ENCODE results near the gene PEX5. TPM values are rescaled to one million over a fixed set of nuclear protein-coding genes. Genes with fewer than 3 reads are reported as not detected.

PEX5 gene
- total RNA-seq (40.8 TPM), polyA plus RNA-seq (31.6 TPM)
- long read RNA-seq, donor 1, result 0 reads
- long read RNA-seq, donor 2, result 0 reads
- long read RNA-seq, donor 3, partial matches to known transcripts, result 30 of 32 reads
- long read RNA-seq, donor 3, other reads (novel, unspliced or antisense), result 0 of 32 reads
- long read RNA-seq, donor 4, partial matches to known transcripts, result 0 of 1 reads
- long read RNA-seq, donor 4, other reads (novel, unspliced or antisense), result 0 of 1 reads
- long read RNA-seq, donor 5, partial matches to known transcripts, result 0 of 4 reads
- long read RNA-seq, donor 5, other reads (novel, unspliced or antisense), result 0 of 4 reads
- long read RNA-seq, donor 6, partial matches to known transcripts, result 11 of 12 reads
- long read RNA-seq, donor 6, other reads (novel, unspliced or antisense), result 0 of 12 reads
- long read RNA-seq, donor 7, partial matches to known transcripts, result 0 of 4 reads
- long read RNA-seq, donor 7, other reads (novel, unspliced or antisense), result 0 of 4 reads
- long read RNA-seq, donor 8, partial matches to known transcripts, result 0 of 1 reads
- long read RNA-seq, donor 8, other reads (novel, unspliced or antisense), result 0 of 1 reads
- long read RNA-seq, donor 9, partial matches to known transcripts, result 0 of 1 reads
- long read RNA-seq, donor 9, other reads (novel, unspliced or antisense), result 0 of 1 reads
- long read RNA-seq, donor 10, partial matches to known transcripts, result 26 of 29 reads
- long read RNA-seq, donor 10, other reads (novel, unspliced or antisense), result 0 of 29 reads

DNA sequence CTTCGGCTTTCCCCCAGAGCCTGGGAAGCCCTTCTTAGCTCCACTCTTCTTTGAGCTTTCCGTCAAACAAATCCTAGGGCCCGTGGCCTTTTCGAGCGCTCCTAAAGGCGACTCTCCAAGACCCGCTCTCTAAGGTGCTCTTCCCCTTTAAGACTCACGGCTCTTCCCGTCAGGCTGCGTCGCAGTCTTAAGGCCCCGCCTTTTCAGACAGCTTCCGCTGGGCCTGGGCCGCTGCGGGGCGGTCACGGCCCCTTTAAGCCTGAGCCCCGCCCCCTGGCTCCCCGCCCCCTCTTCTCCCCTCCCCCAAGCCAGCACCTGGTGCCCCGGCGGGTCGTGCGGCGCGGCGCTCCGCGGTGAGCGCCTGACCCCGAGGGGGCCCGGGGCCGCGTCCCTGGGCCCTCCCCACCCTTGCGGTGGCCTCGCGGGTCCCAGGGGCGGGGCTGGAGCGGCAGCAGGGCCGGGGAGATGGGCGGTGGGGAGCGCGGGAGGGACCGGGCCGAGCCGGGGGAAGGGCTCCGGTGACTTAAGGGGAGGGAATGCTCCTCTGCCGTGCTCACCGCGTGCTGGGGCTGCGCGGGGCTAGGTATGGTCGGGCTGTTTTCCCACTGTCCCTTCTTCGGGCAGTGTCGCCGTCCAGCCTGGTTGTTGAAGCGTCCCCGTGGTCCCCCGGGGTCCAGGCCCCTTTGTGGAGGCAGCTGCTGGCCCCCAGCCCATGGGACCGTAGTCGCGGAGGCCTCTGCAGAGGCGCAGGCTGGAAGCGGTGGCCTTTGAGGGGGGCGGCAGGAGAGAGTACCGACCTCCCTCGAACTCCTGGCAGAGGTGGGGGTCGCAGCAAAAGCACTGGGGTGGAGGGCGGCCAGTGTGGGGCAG lies at the start of gene PEX5:
Gene PEX5 (plus strand): TSS at position 289 of the 870 bp plus-strand sequence. CDS start 692 bp downstream, outside the sequence.
- Histone ChIP-seq H3K4me1 (ENCODE audit: control insufficient read depth in 2 of 2, insufficient read depth in 2 of 2, low read length in 2 of 2) (peaks cover 23 to 36% of the 10 kb centered on the region in 2 donors), H3K36me3 (ENCODE audit: control insufficient read depth in 2 of 2, insufficient read depth in 2 of 2, low read length in 1 of 2) (peaks cover 0 to 30% of the 10 kb centered on the region in 2 donors), H3K27ac (ENCODE audit: low read depth in 1 of 2, low read length in 1 of 2) (peak within 1 kb of the TSS; percentile 87 to 95), H3K9me3 (ENCODE audit: control insufficient read depth in 2 of 2, insufficient read depth in 1 of 2, low read length in 1 of 2) (no peaks in the 10 kb centered on the region), H3K4me3 (ENCODE audit: low read length in 2 of 2) (peak within 1 kb of the TSS; percentile 62 to 91), H3K27me3 (ENCODE audit: control insufficient read depth in 2 of 2, insufficient read depth in 1 of 2, low read length in 1 of 2) (no peaks in the 10 kb centered on the region)
- peak; percentile 76 to 97 (median 90) for DNase-seq (ENCODE audit: low read depth in 6 of 9, low spot score in 9 of 9)
- under 1% methylated on average over 68 of the region's 68 CpGs for WGBS

DNA sequence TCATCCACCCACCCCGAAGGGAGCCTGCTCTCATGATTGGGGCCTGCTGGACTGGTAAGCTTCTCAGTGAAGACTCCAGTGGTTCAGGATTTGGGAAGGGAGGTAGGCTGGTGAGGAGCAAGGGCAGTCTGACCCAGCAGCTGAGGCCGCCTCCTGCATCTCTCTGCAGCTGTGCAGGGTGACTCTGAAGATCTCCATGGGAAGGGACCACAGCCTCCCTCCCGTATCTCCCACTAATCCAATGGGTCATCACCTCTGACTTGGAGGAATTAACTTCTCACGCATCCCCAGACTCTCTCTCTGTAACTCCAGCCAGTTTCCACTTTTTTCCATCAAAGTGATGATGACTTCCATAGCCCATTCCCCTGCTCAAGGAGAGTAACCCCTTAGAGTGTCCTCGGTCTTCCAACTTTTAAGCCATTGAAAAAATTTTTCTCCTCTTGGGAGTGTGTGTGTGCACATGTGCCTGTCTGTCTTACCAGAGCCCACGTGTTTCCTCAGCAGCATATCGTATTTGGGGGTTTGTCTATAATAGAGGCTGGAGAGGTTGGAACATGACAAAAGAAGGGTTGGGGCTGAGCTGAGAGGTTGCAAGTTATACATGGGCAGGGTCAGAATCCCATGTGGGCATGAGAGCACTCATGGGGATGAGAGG lies 48.0 kb upstream of the PEX5 start:
- H3K4me3 ChIP-seq (ENCODE audit: low read length in 2 of 2), result no peak overlapping the region
- no peaks in the 10 kb centered on the region for H3K4me1 ChIP-seq (ENCODE audit: control insufficient read depth in 2 of 2, insufficient read depth in 2 of 2, low read length in 2 of 2)
- no peaks in the 10 kb centered on the region for H3K9me3 ChIP-seq (ENCODE audit: control insufficient read depth in 2 of 2, insufficient read depth in 1 of 2, low read length in 1 of 2)
- H3K27me3 ChIP-seq (ENCODE audit: control insufficient read depth in 2 of 2, insufficient read depth in 1 of 2, low read length in 1 of 2), result no peaks in the 10 kb centered on the region
- H3K27ac ChIP-seq (ENCODE audit: low read depth in 1 of 2, low read length in 1 of 2), result no peak overlapping the region
- 90% methylated on average over 7 of the region's 7 CpGs for WGBS
- H3K36me3 ChIP-seq (ENCODE audit: control insufficient read depth in 2 of 2, insufficient read depth in 2 of 2, low read length in 1 of 2), result peaks cover 16 to 36% of the 10 kb centered on the region in 2 donors
- DNase-seq (ENCODE audit: low read depth in 6 of 9, low spot score in 9 of 9), result no peak

DNA sequence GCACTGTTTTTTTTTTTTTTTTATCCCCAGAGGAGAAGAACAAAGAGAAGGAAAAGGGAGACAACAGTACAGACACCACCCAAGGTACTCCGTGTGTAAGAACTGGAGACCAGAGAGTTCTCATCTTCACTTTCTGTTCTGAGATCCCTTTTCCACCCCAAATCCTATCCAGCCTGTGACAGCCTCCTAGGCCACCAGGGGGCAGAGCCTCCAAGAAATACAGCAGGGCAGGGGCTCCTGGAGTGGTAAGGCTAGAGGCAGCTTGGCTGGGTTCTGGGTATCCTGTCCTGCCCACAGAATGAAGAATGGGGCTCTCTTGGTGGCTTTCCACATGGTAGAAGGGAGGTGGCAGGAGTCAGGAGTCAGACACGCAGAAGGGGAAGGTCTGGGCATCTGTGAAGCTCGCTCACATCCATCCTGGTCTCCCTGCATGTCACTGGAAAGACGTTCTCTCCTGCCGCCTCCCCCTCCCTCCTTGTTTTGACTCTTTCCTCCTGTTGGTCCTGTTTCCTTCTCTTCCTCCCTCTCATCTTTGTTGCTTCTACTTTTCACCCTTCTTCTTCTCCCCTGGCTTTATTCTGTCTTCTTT lies 47.3 kb upstream of the PEX5 start:
- Histone ChIP-seq H3K27me3 (ENCODE audit: control insufficient read depth in 2 of 2, insufficient read depth in 1 of 2, low read length in 1 of 2) (no peaks in the 10 kb centered on the region), H3K4me3 (ENCODE audit: low read length in 2 of 2) (no peak overlapping the region), H3K36me3 (ENCODE audit: control insufficient read depth in 2 of 2, insufficient read depth in 2 of 2, low read length in 1 of 2) (peaks cover 11 to 32% of the 10 kb centered on the region in 2 donors), H3K4me1 (ENCODE audit: control insufficient read depth in 2 of 2, insufficient read depth in 2 of 2, low read length in 2 of 2) (no peaks in the 10 kb centered on the region), H3K9me3 (ENCODE audit: control insufficient read depth in 2 of 2, insufficient read depth in 1 of 2, low read length in 1 of 2) (no peaks in the 10 kb centered on the region), H3K27ac (ENCODE audit: low read depth in 1 of 2, low read length in 1 of 2) (no peak overlapping the region)
- 96% methylated on average over 5 of the region's 5 CpGs for WGBS
- peak in 6 of 9 donors; percentile 44 to 76 (median 60) for DNase-seq (ENCODE audit: low read depth in 6 of 9, low spot score in 9 of 9)

DNA sequence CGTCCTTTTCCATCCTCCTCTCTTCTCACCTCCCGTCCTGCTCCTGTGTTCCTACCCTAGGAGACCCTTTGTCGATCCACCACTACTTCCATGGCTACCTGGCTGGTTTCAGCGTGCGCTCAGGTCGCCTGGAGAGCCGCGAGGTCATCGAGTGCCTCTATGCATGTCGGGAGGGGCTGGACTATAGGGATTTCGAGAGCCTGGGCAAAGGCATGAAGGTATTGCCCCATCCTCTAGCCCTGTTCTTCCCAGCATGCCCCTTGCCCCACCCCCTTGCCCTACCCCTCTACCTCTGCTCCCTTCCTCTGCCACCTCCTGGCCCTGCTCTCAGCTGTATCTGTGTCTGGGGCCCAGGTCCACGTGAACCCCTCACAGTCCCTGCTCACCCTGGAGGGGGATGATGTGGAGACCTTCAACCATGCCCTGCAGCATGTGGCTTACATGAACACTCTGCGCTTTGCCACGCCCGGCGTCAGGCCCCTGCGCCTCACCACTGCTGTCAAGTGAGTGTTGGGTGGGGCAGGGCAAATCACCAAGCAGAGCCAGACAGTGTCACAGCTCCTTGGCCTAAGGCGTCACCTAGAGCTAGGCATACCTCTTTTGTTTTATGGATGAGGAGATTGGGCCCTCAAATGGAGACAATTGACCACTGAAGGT lies 46.5 kb upstream of the PEX5 start:
- H3K27me3 ChIP-seq (ENCODE audit: control insufficient read depth in 2 of 2, insufficient read depth in 1 of 2, low read length in 1 of 2), result no peaks in the 10 kb centered on the region
- no peak overlapping the region for H3K27ac ChIP-seq (ENCODE audit: low read depth in 1 of 2, low read length in 1 of 2)
- WGBS, result 98% methylated on average over 18 of the region's 18 CpGs
- no peaks in the 10 kb centered on the region for H3K9me3 ChIP-seq (ENCODE audit: control insufficient read depth in 2 of 2, insufficient read depth in 1 of 2, low read length in 1 of 2)
- no peak overlapping the region for H3K4me3 ChIP-seq (ENCODE audit: low read length in 2 of 2)
- no peak for DNase-seq (ENCODE audit: low read depth in 6 of 9, low spot score in 9 of 9)
- peaks cover 6 to 25% of the 10 kb centered on the region in 2 donors for H3K36me3 ChIP-seq (ENCODE audit: control insufficient read depth in 2 of 2, insufficient read depth in 2 of 2, low read length in 1 of 2)
- no peaks in the 10 kb centered on the region for H3K4me1 ChIP-seq (ENCODE audit: control insufficient read depth in 2 of 2, insufficient read depth in 2 of 2, low read length in 2 of 2)

DNA sequence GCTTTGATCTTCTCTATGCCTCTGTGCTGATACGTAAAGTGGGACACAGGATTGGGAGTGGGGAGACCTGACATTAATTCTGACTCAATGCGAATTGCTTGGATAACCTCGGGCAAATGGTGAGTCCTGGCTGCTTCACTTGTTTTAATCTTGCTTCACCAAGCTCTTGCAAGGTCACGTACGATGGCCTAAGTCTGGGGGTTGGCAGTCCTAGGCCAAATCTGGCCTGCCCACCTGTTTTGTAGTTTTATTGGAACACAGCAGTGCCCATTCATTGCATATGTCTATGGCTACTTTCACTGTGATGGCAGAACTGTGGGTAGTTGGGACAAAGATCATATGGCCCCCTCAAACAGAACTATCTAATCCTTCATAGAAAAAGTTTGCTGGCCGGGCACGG lies 45.9 kb upstream of the PEX5 start:
- H3K27ac ChIP-seq (ENCODE audit: low read depth in 1 of 2, low read length in 1 of 2), result no peak overlapping the region
- no peaks in the 10 kb centered on the region for H3K9me3 ChIP-seq (ENCODE audit: control insufficient read depth in 2 of 2, insufficient read depth in 1 of 2, low read length in 1 of 2)
- no peak overlapping the region for H3K4me3 ChIP-seq (ENCODE audit: low read length in 2 of 2)
- H3K36me3 ChIP-seq (ENCODE audit: control insufficient read depth in 2 of 2, insufficient read depth in 2 of 2, low read length in 1 of 2), result peaks cover 8 to 28% of the 10 kb centered on the region in 2 donors
- DNase-seq (ENCODE audit: low read depth in 6 of 9, low spot score in 9 of 9), result no peak
- H3K27me3 ChIP-seq (ENCODE audit: control insufficient read depth in 2 of 2, insufficient read depth in 1 of 2, low read length in 1 of 2), result no peaks in the 10 kb centered on the region
- 98% methylated on average over 7 of the region's 7 CpGs for WGBS
- no peaks in the 10 kb centered on the region for H3K4me1 ChIP-seq (ENCODE audit: control insufficient read depth in 2 of 2, insufficient read depth in 2 of 2, low read length in 2 of 2)

DNA sequence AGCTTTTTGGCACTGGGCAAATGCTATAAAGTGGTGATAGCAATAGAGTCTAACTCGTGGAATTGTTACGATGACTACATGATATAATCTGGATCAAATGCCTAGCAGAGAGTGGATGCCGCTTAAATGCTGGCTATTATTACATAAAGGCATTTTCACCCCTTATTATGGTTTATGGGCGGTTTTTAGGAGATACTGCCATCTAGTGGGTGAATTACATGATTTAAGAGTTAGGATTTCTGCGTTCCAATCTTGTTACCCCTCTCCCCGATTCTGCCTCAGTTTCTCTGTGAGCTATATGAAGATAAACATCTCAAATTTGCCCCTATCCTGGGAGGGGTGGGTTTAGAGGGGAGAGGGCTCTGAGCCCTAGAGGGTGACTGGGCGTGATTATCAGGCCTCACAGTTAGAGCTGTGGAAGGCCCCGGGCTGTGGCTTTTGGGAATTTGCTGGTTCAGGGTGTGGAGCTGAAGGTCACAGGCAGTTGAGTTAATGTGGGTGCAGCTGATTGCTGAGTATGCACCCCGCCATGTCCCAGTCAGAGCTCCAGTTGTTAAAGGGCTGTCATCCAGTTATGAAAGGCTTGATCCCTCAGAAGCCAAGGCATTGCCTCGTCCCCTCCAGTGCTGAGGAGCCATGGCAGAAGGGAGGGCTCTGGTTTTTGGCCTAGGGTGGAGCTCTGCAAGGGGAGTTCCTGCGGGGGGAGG lies 44.9 kb upstream of the PEX5 start:
- Histone ChIP-seq H3K9me3 (ENCODE audit: control insufficient read depth in 2 of 2, insufficient read depth in 1 of 2, low read length in 1 of 2) (no peaks in the 10 kb centered on the region), H3K36me3 (ENCODE audit: control insufficient read depth in 2 of 2, insufficient read depth in 2 of 2, low read length in 1 of 2) (peaks cover 18 to 38% of the 10 kb centered on the region in 2 donors), H3K4me1 (ENCODE audit: control insufficient read depth in 2 of 2, insufficient read depth in 2 of 2, low read length in 2 of 2) (no peaks in the 10 kb centered on the region), H3K27ac (ENCODE audit: low read depth in 1 of 2, low read length in 1 of 2) (no peak overlapping the region), H3K4me3 (ENCODE audit: low read length in 2 of 2) (no peak overlapping the region), H3K27me3 (ENCODE audit: control insufficient read depth in 2 of 2, insufficient read depth in 1 of 2, low read length in 1 of 2) (no peaks in the 10 kb centered on the region)
- WGBS, result 75% methylated on average over 11 of the region's 11 CpGs
- peak in 2 of 9 donors; percentile 33 to 58 for DNase-seq (ENCODE audit: low read depth in 6 of 9, low spot score in 9 of 9)

DNA sequence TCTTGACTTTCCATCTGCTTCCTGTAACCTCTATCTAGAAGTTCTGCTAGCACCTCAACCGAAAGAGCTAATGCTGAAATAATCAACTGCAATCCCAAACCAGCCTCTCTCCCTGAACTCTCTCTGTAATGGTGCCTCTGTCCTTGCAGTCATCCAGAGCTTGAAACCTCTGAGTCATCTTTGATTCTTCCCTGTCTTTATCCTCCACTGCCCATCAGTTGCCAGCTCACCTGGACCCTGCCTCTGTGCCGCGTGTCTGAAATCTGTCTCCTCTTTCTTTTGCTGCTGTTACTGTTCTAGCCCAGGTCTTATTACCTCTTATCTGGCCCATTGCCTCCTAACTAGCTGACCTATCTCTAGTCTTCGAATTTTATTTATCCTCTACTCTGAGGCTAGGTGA lies 43.8 kb upstream of the PEX5 start:
- peaks cover 26 to 43% of the 10 kb centered on the region in 2 donors for H3K36me3 ChIP-seq (ENCODE audit: control insufficient read depth in 2 of 2, insufficient read depth in 2 of 2, low read length in 1 of 2)
- H3K4me3 ChIP-seq (ENCODE audit: low read length in 2 of 2), result no peak overlapping the region
- no peaks in the 10 kb centered on the region for H3K9me3 ChIP-seq (ENCODE audit: control insufficient read depth in 2 of 2, insufficient read depth in 1 of 2, low read length in 1 of 2)
- H3K4me1 ChIP-seq (ENCODE audit: control insufficient read depth in 2 of 2, insufficient read depth in 2 of 2, low read length in 2 of 2), result no peaks in the 10 kb centered on the region
- no peak overlapping the region for H3K27ac ChIP-seq (ENCODE audit: low read depth in 1 of 2, low read length in 1 of 2)
- no peaks in the 10 kb centered on the region for H3K27me3 ChIP-seq (ENCODE audit: control insufficient read depth in 2 of 2, insufficient read depth in 1 of 2, low read length in 1 of 2)
- 85% methylated on average over 4 of the region's 4 CpGs for WGBS
- no peak for DNase-seq (ENCODE audit: low read depth in 6 of 9, low spot score in 9 of 9)
